ENCODE data around the gene MTG2. TPM values are rescaled to one million over a fixed set of nuclear protein-coding genes. Genes with fewer than 3 reads are reported as not detected.
A peak's percentile ranks its signal among the peaks of the same experiment; 100 is the strongest.

Gene MTG2
- total RNA-seq, 1 donor from 2014 or later = 32.9 TPM

- Mint-ChIP-seq H3K4me1 (peaks cover 4% of the 10 kb centered on the region), H3K36me3 (ENCODE audit: low read depth) (no peaks in the 10 kb centered on the region), H3K27ac (ENCODE audit: unreplicated experiment) (no peak overlapping the region), H3K4me3 (no peak overlapping the region), H3K9me3 (no peaks in the 10 kb centered on the region), H3K27me3 (ENCODE audit: low read depth) (peaks cover 32% of the 10 kb centered on the region)
- DNase-seq (ENCODE audit: low read depth, low spot score) = no peak
- no peak for TF ChIP-seq CTCF (conservative IDR thresholded peaks at IDR 0.05)
These were observed 29.0 kb downstream of the MTG2 start for GRCh38 chr20:62211769-62212288.

GRCh38 chr20:62212299-62212698 is 29.5 kb downstream of the MTG2 start:
- H3K4me3 Mint-ChIP-seq = peak overlapping the region; percentile 39
- TF ChIP-seq CTCF (conservative IDR thresholded peaks at IDR 0.05) = no peak
- H3K27ac Mint-ChIP-seq (ENCODE audit: unreplicated experiment) = peak overlapping the region; percentile 92
- no peak for DNase-seq (ENCODE audit: low read depth, low spot score)
- H3K9me3 Mint-ChIP-seq = no peaks in the 10 kb centered on the region
- H3K36me3 Mint-ChIP-seq (ENCODE audit: low read depth) = no peaks in the 10 kb centered on the region
- H3K4me1 Mint-ChIP-seq = peaks cover 4% of the 10 kb centered on the region
- peaks cover 37% of the 10 kb centered on the region for H3K27me3 Mint-ChIP-seq (ENCODE audit: low read depth)

- Mint-ChIP-seq H3K27me3 (ENCODE audit: low read depth) (peaks cover 53% of the 10 kb centered on the region), H3K4me3 (no peak overlapping the region), H3K27ac (ENCODE audit: unreplicated experiment) (no peak overlapping the region), H3K36me3 (ENCODE audit: low read depth) (no peaks in the 10 kb centered on the region), H3K9me3 (no peaks in the 10 kb centered on the region), H3K4me1 (peaks cover 4% of the 10 kb centered on the region)
- DNase-seq (ENCODE audit: low read depth, low spot score) = no peak
- TF ChIP-seq CTCF (conservative IDR thresholded peaks at IDR 0.05) = no peak
These were observed 31.2 kb downstream of the MTG2 start for GRCh38 chr20:62214067-62214466.

GRCh38 chr20:62215020-62215990 is 32.5 kb downstream of the MTG2 start:
- TF ChIP-seq CTCF (conservative IDR thresholded peaks at IDR 0.05) = no peak
- Mint-ChIP-seq H3K27ac (ENCODE audit: unreplicated experiment) (no peak overlapping the region), H3K27me3 (ENCODE audit: low read depth) (peaks cover 58% of the 10 kb centered on the region), H3K4me1 (peaks cover 4% of the 10 kb centered on the region), H3K9me3 (no peaks in the 10 kb centered on the region), H3K4me3 (no peak overlapping the region), H3K36me3 (ENCODE audit: low read depth) (no peaks in the 10 kb centered on the region)
- DNase-seq (ENCODE audit: low read depth, low spot score) = no peak

GRCh38 chr20:62215991-62216635 is 33.3 kb downstream of the MTG2 start:
- Mint-ChIP-seq H3K27me3 (ENCODE audit: low read depth) (peaks cover 65% of the 10 kb centered on the region), H3K27ac (ENCODE audit: unreplicated experiment) (no peak overlapping the region), H3K9me3 (no peaks in the 10 kb centered on the region), H3K36me3 (ENCODE audit: low read depth) (no peaks in the 10 kb centered on the region), H3K4me1 (peaks cover 7% of the 10 kb centered on the region), H3K4me3 (no peak overlapping the region)
- DNase-seq (ENCODE audit: low read depth, low spot score) = no peak
- TF ChIP-seq CTCF (conservative IDR thresholded peaks at IDR 0.05) = no peak
